ENCODE results near the gene ATP6V1F.

The ATP6V1F gene

GRCh38 chr7:128831178-128831993 is 31.3 kb upstream of the ATP6V1F start:
- no peak for TF ChIP-seq GATA3 (IDR thresholded peaks at IDR 0.05; ENCODE audit: low read depth, low read length)
- TF ChIP-seq GATA2 (IDR thresholded peaks at IDR 0.05; ENCODE audit: low read depth, low read length): no peak

DNA sequence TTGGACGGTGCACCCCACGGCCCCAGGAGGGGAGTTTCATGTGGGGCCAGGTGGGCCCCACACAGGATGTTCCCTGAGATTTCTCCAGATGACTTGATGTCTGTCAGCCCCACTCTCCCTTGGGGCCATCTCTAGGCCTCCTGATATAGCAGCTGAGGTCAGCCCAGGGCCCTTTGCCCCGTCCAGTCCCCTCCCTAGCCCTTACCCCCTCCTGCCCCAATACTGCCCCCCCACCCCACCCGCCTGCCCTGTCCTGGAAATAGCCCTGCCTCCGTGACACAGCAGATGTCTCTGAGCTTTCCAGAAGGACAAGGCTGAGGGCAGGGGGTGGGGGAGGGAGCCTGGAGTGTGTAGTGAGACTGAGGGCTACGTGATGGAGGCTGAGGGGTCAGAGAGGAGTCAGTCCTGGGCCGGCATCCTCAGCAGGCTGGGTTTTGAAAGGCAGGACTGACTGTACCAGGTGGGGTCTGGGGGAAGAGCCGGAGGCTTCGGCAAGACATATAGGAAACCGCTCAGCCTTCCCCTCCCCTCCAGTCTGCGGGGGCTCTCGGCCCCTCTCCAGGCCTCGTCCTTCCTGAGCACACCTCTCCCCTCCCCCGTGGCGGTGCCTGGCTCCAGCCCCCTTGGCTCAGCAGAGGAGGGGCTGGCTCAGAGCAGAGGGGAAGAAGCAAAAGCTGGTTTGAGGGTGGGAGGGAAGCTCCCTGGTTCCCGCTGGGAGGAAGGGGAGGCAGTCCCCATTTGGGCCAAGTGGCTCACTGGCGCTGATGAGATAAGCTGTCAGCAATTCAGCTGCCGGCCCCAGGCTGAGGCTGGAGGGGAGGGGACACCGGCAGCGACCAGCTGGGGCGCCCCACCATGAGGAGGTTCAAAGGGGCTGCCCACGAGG is 30.4 kb upstream of the ATP6V1F start:
- no peak for TF ChIP-seq GATA3 (IDR thresholded peaks at IDR 0.05; ENCODE audit: low read depth, low read length)
- peak; percentile 35; the same call in 1 of the 2 replicates for TF ChIP-seq GATA2 (IDR thresholded peaks at IDR 0.05; ENCODE audit: low read depth, low read length)

DNA sequence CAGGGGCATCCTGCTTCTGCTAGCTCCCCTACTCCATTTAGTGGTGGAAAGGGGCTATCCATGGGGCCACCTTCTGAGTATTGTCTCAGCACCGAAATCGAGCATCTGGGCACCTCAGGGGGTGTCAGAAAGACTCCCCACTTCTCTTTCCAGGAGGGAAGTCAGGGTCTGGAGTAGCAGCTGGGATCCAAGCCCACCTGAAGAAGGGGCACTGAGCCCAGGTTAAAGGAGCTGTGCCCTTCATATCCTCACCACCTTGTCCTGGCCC is 29.8 kb upstream of the ATP6V1F start:
- TF ChIP-seq GATA3 (IDR thresholded peaks at IDR 0.05; ENCODE audit: low read depth, low read length): no peak
- no peak for TF ChIP-seq GATA2 (IDR thresholded peaks at IDR 0.05; ENCODE audit: low read depth, low read length)

- TF ChIP-seq GATA2 (IDR thresholded peaks at IDR 0.05; ENCODE audit: low read depth, low read length) (no peak), GATA3 (IDR thresholded peaks at IDR 0.05; ENCODE audit: low read depth, low read length) (no peak)
These were observed 29.3 kb upstream of the ATP6V1F start for GRCh38 chr7:128833148-128833945.

DNA sequence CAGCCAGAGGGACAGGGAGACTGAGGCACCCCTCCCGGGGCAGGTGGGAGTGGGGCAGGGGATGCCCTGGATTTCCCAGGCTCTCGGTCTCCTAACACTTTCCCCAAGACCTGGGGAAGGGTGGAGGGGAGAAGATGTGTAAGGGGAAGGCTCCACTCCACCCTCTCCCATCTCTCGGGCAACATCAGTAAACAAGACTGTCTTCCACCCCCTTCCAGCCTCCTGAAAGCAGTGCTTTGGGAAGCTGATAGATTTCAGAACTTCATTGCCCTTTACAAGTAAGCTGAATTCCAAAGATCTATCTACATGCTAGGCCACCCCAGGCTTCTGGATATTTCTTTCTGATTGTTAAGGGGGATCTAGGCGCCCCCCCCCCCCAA is 28.7 kb upstream of the ATP6V1F start:
- TF ChIP-seq GATA2 (IDR thresholded peaks at IDR 0.05; ENCODE audit: low read depth, low read length) (no peak), GATA3 (IDR thresholded peaks at IDR 0.05; ENCODE audit: low read depth, low read length) (no peak)

DNA sequence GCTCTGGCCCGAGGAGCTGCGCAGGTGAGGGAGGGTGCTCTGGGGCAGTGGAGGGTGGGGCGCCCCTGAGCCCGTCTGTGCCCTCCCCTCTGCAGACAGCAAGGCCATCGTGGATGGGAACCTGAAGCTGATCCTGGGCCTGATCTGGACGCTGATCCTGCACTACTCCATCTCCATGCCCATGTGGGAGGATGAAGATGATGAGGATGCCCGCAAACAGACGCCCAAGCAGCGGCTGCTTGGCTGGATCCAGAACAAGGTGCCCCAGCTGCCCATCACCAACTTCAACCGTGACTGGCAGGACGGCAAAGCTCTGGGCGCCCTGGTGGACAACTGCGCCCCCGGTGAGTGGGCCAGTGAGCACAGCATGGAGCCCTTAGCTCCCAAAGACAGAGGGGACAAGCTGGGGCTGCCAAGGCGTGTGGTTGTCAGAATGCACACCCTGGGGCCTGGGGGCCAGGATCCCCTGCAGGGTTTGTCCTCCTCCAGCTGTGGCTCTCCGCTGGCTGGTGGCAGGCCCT is 27.4 kb upstream of the ATP6V1F start:
- no peak for TF ChIP-seq GATA2 (IDR thresholded peaks at IDR 0.05; ENCODE audit: low read depth, low read length)
- no peak for TF ChIP-seq GATA3 (IDR thresholded peaks at IDR 0.05; ENCODE audit: low read depth, low read length)

- no peak for TF ChIP-seq GATA3 (IDR thresholded peaks at IDR 0.05; ENCODE audit: low read depth, low read length)
- TF ChIP-seq GATA2 (IDR thresholded peaks at IDR 0.05; ENCODE audit: low read depth, low read length): no peak
These were observed 26.6 kb upstream of the ATP6V1F start for GRCh38 chr7:128835790-128836641.

DNA sequence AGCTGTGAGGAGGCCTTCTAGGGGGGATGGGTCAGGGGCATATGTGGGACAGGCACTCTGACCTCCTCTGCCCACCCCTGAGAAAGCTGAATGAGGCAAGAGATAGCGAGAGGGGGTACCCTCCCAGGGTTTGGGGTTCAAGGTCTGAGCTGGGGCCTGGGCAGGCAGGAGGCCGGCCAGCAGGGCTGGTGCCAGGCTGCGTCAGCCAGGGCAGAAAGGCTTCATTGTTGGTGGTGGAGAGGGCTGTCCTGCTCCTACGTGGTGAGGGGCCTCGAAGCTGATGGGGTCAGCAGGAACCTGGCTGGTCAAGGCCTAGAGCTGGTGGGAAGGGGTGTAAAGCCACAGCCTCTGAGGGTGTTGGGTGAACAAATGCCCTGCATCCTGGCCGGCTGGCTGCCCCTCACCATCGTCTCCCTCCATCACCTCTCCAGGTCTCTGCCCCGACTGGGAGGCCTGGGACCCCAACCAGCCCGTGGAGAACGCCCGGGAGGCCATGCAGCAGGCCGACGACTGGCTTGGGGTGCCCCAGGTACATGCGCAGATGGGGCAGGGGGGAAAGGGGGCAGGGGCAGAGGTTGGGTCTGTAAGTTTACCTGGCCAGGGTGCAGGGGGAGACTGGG is 25.8 kb upstream of the ATP6V1F start:
- no peak for TF ChIP-seq GATA3 (IDR thresholded peaks at IDR 0.05; ENCODE audit: low read depth, low read length)
- no peak for TF ChIP-seq GATA2 (IDR thresholded peaks at IDR 0.05; ENCODE audit: low read depth, low read length)

- no peak for TF ChIP-seq GATA2 (IDR thresholded peaks at IDR 0.05; ENCODE audit: low read depth, low read length)
- TF ChIP-seq GATA3 (IDR thresholded peaks at IDR 0.05; ENCODE audit: low read depth, low read length): no peak
These were observed 25.1 kb upstream of the ATP6V1F start for GRCh38 chr7:128837521-128837921.

DNA sequence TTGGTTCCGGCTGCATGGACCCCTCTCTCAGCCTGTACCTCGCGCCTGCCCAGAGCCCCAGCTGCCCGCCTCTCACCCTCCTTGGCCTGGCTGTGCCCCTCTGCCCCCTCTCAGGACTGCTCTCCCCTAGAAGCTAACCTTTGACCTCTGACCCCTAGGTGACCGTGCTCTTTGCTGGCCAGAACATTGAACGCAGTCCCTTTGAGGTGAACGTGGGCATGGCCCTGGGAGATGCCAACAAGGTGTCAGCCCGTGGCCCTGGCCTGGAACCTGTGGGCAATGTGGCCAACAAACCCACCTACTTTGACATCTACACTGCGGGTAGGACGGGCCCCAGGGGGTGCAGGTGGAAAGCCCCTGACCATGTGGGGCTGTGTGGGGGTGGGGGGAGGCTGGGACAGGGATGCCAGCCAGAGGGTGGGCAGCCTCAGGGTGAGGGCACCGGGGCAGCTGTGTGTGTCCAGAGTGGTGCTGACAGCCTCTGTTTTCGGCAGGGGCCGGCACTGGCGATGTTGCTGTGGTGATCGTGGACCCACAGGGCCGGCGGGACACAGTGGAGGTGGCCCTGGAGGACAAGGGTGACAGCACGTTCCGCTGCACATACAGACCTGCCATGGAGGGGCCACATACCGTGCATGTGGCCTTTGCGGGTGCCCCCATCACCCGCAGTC is 24.4 kb upstream of the ATP6V1F start:
- TF ChIP-seq GATA3 (IDR thresholded peaks at IDR 0.05; ENCODE audit: low read depth, low read length) (no peak), GATA2 (IDR thresholded peaks at IDR 0.05; ENCODE audit: low read depth, low read length) (no peak)

DNA sequence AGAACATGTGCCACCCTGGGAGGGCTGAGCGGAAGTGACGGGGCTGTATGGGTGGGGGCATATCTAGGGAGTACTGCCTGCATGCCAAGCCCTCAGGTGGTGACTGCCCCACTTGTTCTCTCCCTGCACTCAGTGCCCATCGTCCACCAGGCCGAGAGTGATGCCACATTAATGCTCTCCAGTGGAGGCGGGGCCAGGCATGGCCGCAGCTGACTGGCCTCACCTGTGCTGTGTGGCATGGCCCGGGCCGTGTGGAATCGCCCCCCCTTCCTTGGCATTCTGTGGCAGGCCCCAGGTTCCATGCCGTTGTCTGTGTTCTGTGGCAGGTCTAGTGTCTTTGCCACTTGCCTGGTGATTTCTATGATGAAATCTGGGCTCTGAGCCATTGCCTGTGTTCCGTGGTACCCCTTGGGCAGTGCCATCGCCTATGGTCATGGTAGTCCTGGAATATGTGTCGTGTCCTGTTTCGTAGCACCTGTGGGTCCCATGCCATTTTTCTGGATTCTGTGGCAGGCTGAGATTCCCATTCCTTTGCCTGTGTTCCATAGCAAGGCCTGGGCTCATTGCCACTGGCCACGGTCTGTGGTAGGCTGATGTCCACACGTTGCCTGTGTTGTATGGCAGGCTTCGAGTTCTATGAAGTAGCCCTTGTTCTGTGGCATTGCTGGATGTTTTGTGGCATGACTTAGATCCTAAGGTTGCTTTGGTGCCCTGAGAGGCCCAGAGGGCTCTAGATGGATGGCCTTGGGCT is 23.5 kb upstream of the ATP6V1F start:
- TF ChIP-seq GATA2 (IDR thresholded peaks at IDR 0.05; ENCODE audit: low read depth, low read length) (no peak), GATA3 (IDR thresholded peaks at IDR 0.05; ENCODE audit: low read depth, low read length) (no peak)

DNA sequence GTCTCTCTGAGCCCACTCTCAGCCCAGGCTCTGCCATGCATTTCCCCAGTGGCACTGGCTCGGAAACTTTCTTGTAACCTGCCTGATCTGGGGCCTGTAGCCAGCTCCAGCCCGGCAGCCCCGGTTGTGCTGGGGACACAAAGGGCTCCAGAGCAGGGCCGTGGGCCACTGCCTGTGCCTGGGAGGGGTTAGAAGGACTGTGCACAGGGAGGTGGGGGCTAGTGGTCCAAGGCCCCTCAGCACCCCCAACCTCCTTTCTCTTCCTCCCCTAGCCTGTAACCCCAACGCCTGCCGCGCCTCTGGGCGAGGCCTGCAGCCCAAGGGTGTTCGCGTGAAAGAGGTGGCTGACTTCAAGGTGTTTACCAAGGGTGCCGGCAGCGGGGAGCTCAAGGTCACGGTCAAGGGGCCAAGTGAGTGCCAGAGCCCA is 22.9 kb upstream of the ATP6V1F start:
- TF ChIP-seq GATA2 (IDR thresholded peaks at IDR 0.05; ENCODE audit: low read depth, low read length) (no peak), GATA3 (IDR thresholded peaks at IDR 0.05; ENCODE audit: low read depth, low read length) (no peak)

All from SH-SY5Y (cell line).